ENCODE measurements around the gene ID2.

- TF ChIP-seq CTCF (IDR thresholded peaks at IDR 0.05) (no peak), POLR2AphosphoS5 (IDR thresholded peaks at IDR 0.05; ENCODE audit: low read depth, low read length) (no peak)
These were observed 27.4 kb upstream of the ID2 start for GRCh38 chr2:8654483-8654882.
